HUES6 (cell line): ENCODE data around the gene PIGN.

Source experiments
- H3K27ac ChIP-seq: 2 replicates; pipeline ENCODE4 v1.7.0; 2013; ENCODE audit warnings: low read depth, mild to moderate bottlenecking, low read length, inconsistent platforms
- H3K27me3 ChIP-seq: 2 replicates; pipeline ENCODE4 v1.6.1; 2013; ENCODE audit warnings: low read length; ENCODE audit not compliant: control insufficient read depth, insufficient read depth
- H3K36me3 ChIP-seq: 2 replicates; pipeline ENCODE4 v1.6.1; 2013; ENCODE audit warnings: low read length; ENCODE audit not compliant: control insufficient read depth, insufficient read depth
- H3K4me1 ChIP-seq: 2 replicates; pipeline ENCODE4 v1.6.1; 2013; ENCODE audit warnings: low read length; ENCODE audit not compliant: control insufficient read depth, insufficient read depth
- H3K4me3 ChIP-seq: 2 replicates; pipeline ENCODE4 v1.5.1; 2013; ENCODE audit warnings: low read depth, low read length
- H3K9ac ChIP-seq: one replicate; pipeline ENCODE4 v1.6.1; 2013; ENCODE audit warnings: mild to moderate bottlenecking, low read length
- H3K9me3 ChIP-seq: 2 replicates; pipeline ENCODE4 v1.6.1; 2013; ENCODE audit warnings: low read depth, low read length; ENCODE audit not compliant: control insufficient read depth, insufficient read depth

Gene PIGN

DNA sequence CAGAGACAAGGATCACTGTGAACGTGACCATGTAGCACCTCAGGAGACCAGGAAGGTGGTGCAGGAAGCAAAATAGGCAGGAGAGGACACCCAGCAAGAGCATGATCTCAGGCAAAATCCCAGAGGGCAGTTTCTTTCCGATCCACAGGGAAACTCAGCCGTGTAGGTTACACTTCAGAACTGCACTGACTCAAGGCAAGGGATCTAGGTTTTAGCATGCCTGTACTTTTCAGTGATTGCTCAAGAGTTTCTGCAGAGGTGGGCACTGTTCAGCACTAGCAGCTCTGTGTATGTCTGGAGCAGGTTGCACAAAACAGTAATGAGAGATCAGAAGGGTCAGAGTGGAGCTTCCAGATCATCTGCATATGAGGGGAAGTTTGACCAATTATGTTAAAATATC, 177.3 kb downstream of the PIGN start:
- Histone ChIP-seq H3K27ac (no peak overlapping the region), H3K9me3 (peaks cover 4% of the 10 kb centered on the region; the same call in 1 of the 2 replicates), H3K36me3 (no peaks in the 10 kb centered on the region), H3K9ac (no peak overlapping the region), H3K27me3 (no peaks in the 10 kb centered on the region), H3K4me1 (no peaks in the 10 kb centered on the region), H3K4me3 (no peak overlapping the region)

DNA sequence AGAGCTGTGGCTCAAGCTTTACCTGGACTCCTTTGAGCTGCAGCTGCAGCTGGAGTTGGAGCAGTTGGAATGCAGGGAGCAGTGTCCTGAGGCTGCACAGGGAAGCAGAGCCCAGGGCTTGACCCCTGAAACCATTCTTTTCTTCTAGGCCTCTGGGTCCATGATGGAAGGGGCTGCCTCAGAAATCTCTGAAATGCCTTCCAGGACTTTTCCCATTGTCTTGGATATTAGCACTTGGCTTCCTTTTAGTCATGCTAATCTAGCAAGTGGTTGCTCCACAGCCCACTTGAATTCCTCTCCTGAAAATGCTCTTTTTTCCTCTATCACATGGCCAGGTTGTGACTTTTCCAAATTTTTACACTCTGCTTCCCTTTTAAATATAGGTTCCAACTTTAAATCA, 185.5 kb downstream of the PIGN start:
- H3K9me3 ChIP-seq, result peaks cover 44% of the 10 kb centered on the region
- no peaks in the 10 kb centered on the region for H3K27me3 ChIP-seq
- H3K9ac ChIP-seq, result peak overlapping the region; percentile 59
- H3K36me3 ChIP-seq, result peaks cover 5% of the 10 kb centered on the region; the same call in 1 of the 2 replicates
- H3K27ac ChIP-seq, result peak overlapping the region; percentile 95
- peaks cover 24% of the 10 kb centered on the region for H3K4me1 ChIP-seq
- peak overlapping the region; percentile 25; the same call in 1 of the 2 replicates for H3K4me3 ChIP-seq

- no peak overlapping the region for H3K9ac ChIP-seq
- H3K36me3 ChIP-seq, result peaks cover 5% of the 10 kb centered on the region; the same call in 1 of the 2 replicates
- no peaks in the 10 kb centered on the region for H3K27me3 ChIP-seq
- no peak overlapping the region for H3K4me3 ChIP-seq
- no peak overlapping the region for H3K27ac ChIP-seq
- H3K9me3 ChIP-seq, result peaks cover 40% of the 10 kb centered on the region
- peaks cover 24% of the 10 kb centered on the region for H3K4me1 ChIP-seq
Observed at GRCh38 chr18:61998957-61999356, 187.9 kb downstream of the PIGN start.

- H3K9me3 ChIP-seq, result peaks cover 40% of the 10 kb centered on the region
- H3K36me3 ChIP-seq, result peaks cover 2% of the 10 kb centered on the region; the same call in 1 of the 2 replicates
- H3K9ac ChIP-seq, result no peak overlapping the region
- H3K27ac ChIP-seq, result no peak overlapping the region
- peaks cover 24% of the 10 kb centered on the region for H3K4me1 ChIP-seq
- H3K27me3 ChIP-seq, result no peaks in the 10 kb centered on the region
- H3K4me3 ChIP-seq, result no peak overlapping the region
Observed at GRCh38 chr18:61998335-61998734, 188.5 kb downstream of the PIGN start.

DNA sequence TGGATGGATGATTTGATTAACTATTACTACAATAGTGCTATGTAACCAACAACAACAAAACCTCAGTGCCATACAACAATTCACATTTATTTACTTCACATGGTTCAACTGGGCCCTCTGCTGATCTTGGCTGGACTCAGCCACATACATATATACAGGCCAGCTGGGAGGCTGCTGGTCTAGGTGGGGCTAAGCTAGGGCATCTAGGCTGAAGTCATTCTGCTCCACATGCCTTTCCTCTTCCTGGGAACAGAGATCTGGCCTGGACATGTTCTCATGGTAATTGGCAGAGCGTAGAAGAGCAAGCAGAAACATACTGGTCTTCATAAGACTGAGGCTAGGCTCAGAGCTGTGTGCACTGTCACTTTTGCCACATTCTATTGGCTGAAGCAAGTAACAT, 191.2 kb downstream of the PIGN start:
- Histone ChIP-seq H3K27ac (no peak overlapping the region), H3K4me3 (no peak overlapping the region), H3K9ac (no peak overlapping the region), H3K9me3 (peaks cover 22% of the 10 kb centered on the region), H3K4me1 (peaks cover 18% of the 10 kb centered on the region), H3K27me3 (no peaks in the 10 kb centered on the region), H3K36me3 (no peaks in the 10 kb centered on the region)

GRCh38 chr18:61993831-61994230, 193.0 kb downstream of the PIGN start:
- Histone ChIP-seq H3K4me1 (peaks cover 17% of the 10 kb centered on the region), H3K27ac (no peak overlapping the region), H3K36me3 (no peaks in the 10 kb centered on the region)

GRCh38 chr18:61992923-61993322, 193.9 kb downstream of the PIGN start:
- Histone ChIP-seq H3K9ac (no peak overlapping the region), H3K27me3 (no peaks in the 10 kb centered on the region), H3K36me3 (no peaks in the 10 kb centered on the region), H3K9me3 (no peaks in the 10 kb centered on the region), H3K27ac (peak overlapping the region; percentile 22; the same call in 1 of the 2 replicates), H3K4me1 (peaks cover 11% of the 10 kb centered on the region), H3K4me3 (no peak overlapping the region)

More at GRCh38 chr18:61993831-61994230, 193.0 kb downstream of the PIGN start:
- no peak overlapping the region for H3K4me3 ChIP-seq
- no peak overlapping the region for H3K9ac ChIP-seq
- H3K27me3 ChIP-seq, result no peaks in the 10 kb centered on the region
- H3K9me3 ChIP-seq, result peaks cover 5% of the 10 kb centered on the region; the same call in 1 of the 2 replicates

DNA sequence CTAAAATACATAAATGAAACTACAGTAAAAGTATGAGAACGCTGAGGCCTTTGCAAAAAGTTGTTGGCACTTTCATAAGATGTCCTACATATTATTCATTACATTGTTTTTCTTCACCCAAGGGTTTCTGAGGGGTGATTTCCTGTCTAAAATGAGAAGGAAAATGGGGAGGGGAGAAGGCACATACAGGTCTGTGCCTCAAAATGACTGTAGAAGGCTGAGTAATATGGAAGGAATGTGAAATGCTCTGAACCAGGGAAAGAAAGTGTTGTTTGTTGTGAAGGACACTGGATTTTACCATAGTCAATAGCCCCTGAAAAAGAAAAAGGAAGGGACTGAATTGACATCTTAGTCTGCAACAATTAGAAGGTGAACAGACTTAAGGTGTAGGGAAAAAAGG, 194.6 kb downstream of the PIGN start:
- no peaks in the 10 kb centered on the region for H3K27me3 ChIP-seq
- H3K36me3 ChIP-seq, result no peaks in the 10 kb centered on the region
- no peaks in the 10 kb centered on the region for H3K9me3 ChIP-seq
- H3K9ac ChIP-seq, result no peak overlapping the region
- peaks cover 9% of the 10 kb centered on the region for H3K4me1 ChIP-seq
- peak overlapping the region; percentile 22; the same call in 1 of the 2 replicates for H3K27ac ChIP-seq
- no peak overlapping the region for H3K4me3 ChIP-seq

GRCh38 chr18:61991836-61992235, 195.0 kb downstream of the PIGN start:
- H3K4me3 ChIP-seq, result no peak overlapping the region
- H3K27me3 ChIP-seq, result no peaks in the 10 kb centered on the region
- H3K4me1 ChIP-seq, result peaks cover 8% of the 10 kb centered on the region
- H3K36me3 ChIP-seq, result no peaks in the 10 kb centered on the region
- H3K9ac ChIP-seq, result no peak overlapping the region
- 0 out of 2 replicates have a peak overlapping the region, but pooled peaks have one; percentile 22 for H3K27ac ChIP-seq
- H3K9me3 ChIP-seq, result no peaks in the 10 kb centered on the region

DNA sequence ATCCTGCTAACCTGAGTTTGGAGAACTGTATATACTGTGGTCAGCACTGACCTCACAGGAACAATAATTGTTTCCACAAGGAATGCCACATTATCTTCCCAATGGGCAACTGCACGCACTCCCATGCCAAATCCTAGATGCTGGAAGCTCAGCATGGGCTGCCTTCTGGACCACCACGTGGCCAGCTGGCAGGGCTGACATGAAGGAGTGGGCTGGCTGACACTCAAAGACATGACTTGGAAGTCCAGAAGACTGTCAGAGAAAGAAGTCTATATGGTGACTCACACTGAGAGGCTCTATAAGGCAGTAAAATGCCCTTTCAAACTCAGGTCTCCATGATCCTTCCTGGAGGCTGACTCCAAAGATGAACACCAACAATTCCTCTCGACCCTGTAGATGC, 195.7 kb downstream of the PIGN start:
- H3K9ac ChIP-seq, result no peak overlapping the region
- no peaks in the 10 kb centered on the region for H3K27me3 ChIP-seq
- H3K4me1 ChIP-seq, result peaks cover 6% of the 10 kb centered on the region
- no peak overlapping the region for H3K4me3 ChIP-seq
- no peaks in the 10 kb centered on the region for H3K9me3 ChIP-seq
- no peaks in the 10 kb centered on the region for H3K36me3 ChIP-seq
- H3K27ac ChIP-seq, result no peak overlapping the region
